Hepatocyte (in vitro differentiated cells): ENCODE measurements around the gene GRB10. TPM values are rescaled to one million over a fixed set of nuclear protein-coding genes. Genes with fewer than 3 reads are reported as not detected.

Source experiments
- DNase-seq: peaks from one replicate; pipeline ENCODE4 v3.0.0-alpha.2; 2016; ENCODE audit warnings: low spot score
- H2AFZ ChIP-seq: fragments of 200-600 bp; sonication (generic); 2 replicates; pipeline ENCODE4 v1.6.0; 2016; ENCODE audit warnings: antibody characterized with exemption, mild to moderate bottlenecking
- H3K27ac ChIP-seq: fragments of 200-600 bp; sonication (generic); 2 replicates; pipeline ENCODE4 v1.5.1; 2016; ENCODE audit warnings: mild to moderate bottlenecking
- H3K27me3 ChIP-seq: fragments of 200-600 bp; sonication (generic); 2 replicates; pipeline ENCODE4 v1.6.1; 2016
- H3K36me3 ChIP-seq: fragments of 200-600 bp; sonication (generic); replicated peaks from 2 replicates; pipeline ENCODE4 v1.5.1; 2016; ENCODE audit warnings: low read depth; ENCODE audit not compliant: insufficient read depth
- H3K4me1 ChIP-seq: fragments of 200-600 bp; sonication (generic); 2 replicates; pipeline ENCODE4 v1.5.1; 2016; ENCODE audit warnings: mild to moderate bottlenecking, moderate library complexity; ENCODE audit not compliant: insufficient read depth
- H3K4me2 ChIP-seq: fragments of 200-600 bp; sonication (generic); 2 replicates; pipeline ENCODE4 v1.6.0; 2016
- H3K4me3 ChIP-seq: fragments of 200-600 bp; sonication (generic); 2 replicates; pipeline ENCODE4 v1.5.1; 2016; ENCODE audit warnings: mild to moderate bottlenecking
- H3K79me2 ChIP-seq: fragments of 200-600 bp; sonication (generic); 2 replicates; pipeline ENCODE4 v1.6.0; 2017; ENCODE audit warnings: mild to moderate bottlenecking
- H3K9me2 ChIP-seq: fragments of 200-600 bp; sonication (generic); replicated peaks from 2 replicates; pipeline ENCODE4 v1.6.0; 2017; ENCODE audit warnings: mild to moderate bottlenecking; ENCODE audit not compliant: insufficient read depth
- H3K9me3 ChIP-seq: fragments of 200-600 bp; sonication (generic); 2 replicates; pipeline ENCODE4 v1.5.1; 2016; ENCODE audit warnings: low read depth, mild to moderate bottlenecking
- H4K20me1 ChIP-seq: fragments of 200-600 bp; sonication (generic); 2 replicates; pipeline ENCODE4 v1.6.0; 2016; ENCODE audit warnings: mild to moderate bottlenecking; ENCODE audit not compliant: insufficient read depth, poor library complexity, severe bottlenecking
- EZH2 ChIP-seq: fragments of 200-600 bp; sonication (generic); IDR thresholded peaks from 2 replicates; pipeline ENCODE4 v1.6.1; 2016; ENCODE audit warnings: antibody characterized with exemption, mild to moderate bottlenecking, borderline replicate concordance
- EZH2phosphoT487 ChIP-seq: fragments of 200-600 bp; sonication (generic); IDR thresholded peaks from one replicate; pipeline ENCODE4 v1.6.1; 2018; ENCODE audit warnings: antibody characterized with exemption, mild to moderate bottlenecking, low read depth, moderate library complexity; ENCODE audit not compliant: unreplicated experiment, severe bottlenecking
- WGBS: methylation state at CpG from one replicate; pipeline ENCODE4 v1.1.6; 2016; ENCODE audit warnings: low lambda C conversion rate; ENCODE audit errors: missing lambda C conversion rate; 5-methylcytosine and 5-hydroxymethylcytosine counted together
- polyA plus RNA-seq: library from polyadenylated mRNA; unstranded; fragments of >200 nt; fragmentation: Nextera tagmentation; extraction: Ambion mirVana; gene quantifications from 2 replicates; pipeline ENCODE4 v1.2.1, GENCODE V29; 2016
- total RNA-seq: library from RNA; depleted of rRNA; stranded (reverse); fragments of >200 nt; gene quantifications from 2 replicates; pipeline ENCODE4 v1.2.3, GENCODE V29; 2014
- TF ChIP-seq, protein P1 (sequence below): fragments of 200-600 bp; sonication (generic); IDR thresholded peaks from 2 replicates; pipeline ENCODE4 v1.5.1; 2016; ENCODE audit warnings: antibody characterized with exemption, mild to moderate bottlenecking; ENCODE audit not compliant: poor library complexity

Gene GRB10
- total and polyA plus RNA-seq, 2 experiments from 2014 or later: 47.6 to 65.9 TPM

GRCh38 chr7:50727711-50728110 is 55.0 kb downstream of the GRB10 start:
- no peak for DNase-seq
- Histone ChIP-seq H3K36me3 (no peaks in the 10 kb centered on the region), H3K27ac (no peak overlapping the region), H4K20me1 (peaks cover 16% of the 10 kb centered on the region), H3K4me2 (no peak overlapping the region), H3K9me3 (no peaks in the 10 kb centered on the region), H2AFZ (no peak overlapping the region), H3K4me3 (no peak overlapping the region), H3K4me1 (peaks cover 13% of the 10 kb centered on the region), H3K79me2 (peaks cover 98% of the 10 kb centered on the region), H3K9me2 (no peaks in the 10 kb centered on the region), H3K27me3 (no peaks in the 10 kb centered on the region)
- TF ChIP-seq EZH2phosphoT487: no peak
- TF ChIP-seq EZH2: no peak
- TF ChIP-seq, protein P1, sequence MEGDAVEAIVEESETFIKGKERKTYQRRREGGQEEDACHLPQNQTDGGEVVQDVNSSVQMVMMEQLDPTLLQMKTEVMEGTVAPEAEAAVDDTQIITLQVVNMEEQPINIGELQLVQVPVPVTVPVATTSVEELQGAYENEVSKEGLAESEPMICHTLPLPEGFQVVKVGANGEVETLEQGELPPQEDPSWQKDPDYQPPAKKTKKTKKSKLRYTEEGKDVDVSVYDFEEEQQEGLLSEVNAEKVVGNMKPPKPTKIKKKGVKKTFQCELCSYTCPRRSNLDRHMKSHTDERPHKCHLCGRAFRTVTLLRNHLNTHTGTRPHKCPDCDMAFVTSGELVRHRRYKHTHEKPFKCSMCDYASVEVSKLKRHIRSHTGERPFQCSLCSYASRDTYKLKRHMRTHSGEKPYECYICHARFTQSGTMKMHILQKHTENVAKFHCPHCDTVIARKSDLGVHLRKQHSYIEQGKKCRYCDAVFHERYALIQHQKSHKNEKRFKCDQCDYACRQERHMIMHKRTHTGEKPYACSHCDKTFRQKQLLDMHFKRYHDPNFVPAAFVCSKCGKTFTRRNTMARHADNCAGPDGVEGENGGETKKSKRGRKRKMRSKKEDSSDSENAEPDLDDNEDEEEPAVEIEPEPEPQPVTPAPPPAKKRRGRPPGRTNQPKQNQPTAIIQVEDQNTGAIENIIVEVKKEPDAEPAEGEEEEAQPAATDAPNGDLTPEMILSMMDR: no peak
- 79% methylated on average over 2 of the region's 2 CpGs for WGBS

GRCh38 chr7:50727072-50727471 is 55.6 kb downstream of the GRB10 start:
- Histone ChIP-seq H3K27ac (no peak overlapping the region), H4K20me1 (peaks cover 16% of the 10 kb centered on the region), H3K9me2 (no peaks in the 10 kb centered on the region), H2AFZ (no peak overlapping the region), H3K27me3 (no peaks in the 10 kb centered on the region), H3K4me2 (no peak overlapping the region), H3K36me3 (no peaks in the 10 kb centered on the region), H3K4me3 (no peak overlapping the region), H3K79me2 (peaks cover 98% of the 10 kb centered on the region), H3K9me3 (no peaks in the 10 kb centered on the region), H3K4me1 (peaks cover 15% of the 10 kb centered on the region)
- WGBS: 83% methylated on average over 3 of the region's 3 CpGs
- no peak for DNase-seq
- TF ChIP-seq, protein P1: no peak
- TF ChIP-seq EZH2phosphoT487: no peak
- no peak for TF ChIP-seq EZH2

DNA sequence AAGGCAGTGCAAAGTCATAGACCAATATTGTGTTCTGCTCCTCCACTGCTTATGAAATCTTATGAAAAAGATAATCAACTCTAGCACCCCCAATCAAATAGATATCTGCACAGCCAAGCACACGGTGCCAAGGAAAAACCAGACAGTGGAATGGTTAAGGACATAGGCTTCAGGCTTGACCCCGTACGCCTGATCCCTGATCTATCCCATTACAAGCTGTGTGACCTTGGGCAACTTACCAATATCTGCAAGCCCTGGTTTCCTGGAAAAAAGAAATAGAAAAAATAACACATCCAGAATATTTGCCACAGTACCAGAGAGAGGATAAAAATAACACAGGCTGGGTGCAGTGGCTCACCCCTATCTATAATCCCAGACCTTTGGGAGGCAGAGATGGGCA is 56.9 kb downstream of the GRB10 start:
- 90% methylated on average over 3 of the region's 3 CpGs for WGBS
- Histone ChIP-seq H3K36me3 (no peaks in the 10 kb centered on the region), H3K4me2 (no peak overlapping the region), H4K20me1 (peaks cover 8% of the 10 kb centered on the region), H3K4me3 (no peak overlapping the region), H3K4me1 (peaks cover 25% of the 10 kb centered on the region), H2AFZ (no peak overlapping the region), H3K9me2 (no peaks in the 10 kb centered on the region), H3K79me2 (peaks cover 98% of the 10 kb centered on the region), H3K9me3 (no peaks in the 10 kb centered on the region), H3K27ac (no peak overlapping the region), H3K27me3 (no peaks in the 10 kb centered on the region)
- DNase-seq: no peak
- no peak for TF ChIP-seq EZH2
- no peak for TF ChIP-seq EZH2phosphoT487
- TF ChIP-seq, protein P1: no peak
